NCI-H748 treated with DMSO at 0.1 percent for 48 hours (cell line): ENCODE data around the gene PNKD.
A peak's percentile ranks its signal among the peaks of the same experiment; 100 is the strongest.

Source experiments
- DNase-seq: peaks from one replicate; lab custom pipeline; 2025; lab: John Stamatoyannopoulos, UW

Gene PNKD

DNA sequence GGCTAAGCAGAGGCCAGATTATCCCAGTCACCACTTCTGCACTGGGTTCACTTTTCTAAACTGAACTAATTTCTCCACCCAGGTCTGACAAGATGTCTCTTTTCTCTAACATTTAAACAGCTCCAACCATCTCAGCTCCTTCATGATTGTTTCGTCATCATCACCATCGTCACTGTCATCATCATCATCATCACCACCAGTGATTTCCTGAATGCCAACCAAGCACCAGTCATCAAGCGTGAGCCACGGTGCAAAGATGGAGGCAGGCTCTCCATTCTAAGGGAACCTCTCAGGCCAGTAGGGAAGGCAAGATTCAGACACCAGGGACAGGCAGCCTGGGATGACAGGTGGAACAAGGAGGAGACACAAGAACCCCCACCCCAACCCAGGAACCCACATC lies 47.5 kb downstream of the PNKD start:
- no peak for DNase-seq

DNA sequence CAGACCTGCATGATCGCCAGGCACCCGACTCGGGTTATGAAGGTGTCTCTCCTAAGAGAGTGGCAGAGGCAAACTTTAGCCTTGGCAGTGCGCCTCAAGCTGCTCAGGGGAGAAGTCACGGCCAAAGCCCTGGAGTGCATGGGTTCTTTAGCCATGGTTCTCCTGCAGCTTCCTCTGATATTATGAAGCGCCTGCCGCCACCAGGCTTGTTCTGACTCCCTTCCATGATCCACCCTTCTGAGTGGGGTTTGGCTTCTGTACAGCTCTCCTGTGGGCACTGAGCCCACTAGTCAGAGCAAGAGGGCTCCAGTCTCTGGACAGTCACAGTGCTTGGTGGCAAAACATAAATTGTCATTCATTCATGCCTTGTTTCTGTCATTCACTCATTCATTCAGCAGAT lies 47.9 kb downstream of the PNKD start:
- no peak for DNase-seq

DNA sequence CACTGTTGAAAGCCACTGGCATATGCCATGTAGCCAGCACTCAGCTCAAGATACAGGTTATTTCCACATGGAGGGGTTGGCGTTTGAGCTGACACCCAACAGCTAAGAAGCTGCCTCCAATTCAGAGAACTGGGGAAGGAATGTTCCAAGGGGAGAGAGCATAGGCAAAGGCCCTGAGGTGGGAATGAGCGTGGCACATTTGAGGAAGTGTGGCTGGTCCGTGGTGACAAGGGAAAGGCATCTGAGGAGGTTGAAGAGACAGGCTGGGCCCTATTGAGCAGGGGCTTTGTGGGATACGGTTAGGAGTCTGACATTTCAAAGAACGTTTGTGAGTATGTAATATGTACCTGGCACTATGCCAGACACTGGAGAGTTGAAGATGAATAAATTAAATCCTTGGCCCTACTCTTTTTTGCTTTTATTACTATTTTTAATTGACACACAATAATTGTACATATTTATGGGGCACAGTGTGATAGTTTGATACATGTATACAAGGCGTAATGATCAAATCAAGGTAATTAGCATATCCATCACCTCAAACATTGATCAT lies 49.6 kb downstream of the PNKD start:
- no peak for DNase-seq

DNA sequence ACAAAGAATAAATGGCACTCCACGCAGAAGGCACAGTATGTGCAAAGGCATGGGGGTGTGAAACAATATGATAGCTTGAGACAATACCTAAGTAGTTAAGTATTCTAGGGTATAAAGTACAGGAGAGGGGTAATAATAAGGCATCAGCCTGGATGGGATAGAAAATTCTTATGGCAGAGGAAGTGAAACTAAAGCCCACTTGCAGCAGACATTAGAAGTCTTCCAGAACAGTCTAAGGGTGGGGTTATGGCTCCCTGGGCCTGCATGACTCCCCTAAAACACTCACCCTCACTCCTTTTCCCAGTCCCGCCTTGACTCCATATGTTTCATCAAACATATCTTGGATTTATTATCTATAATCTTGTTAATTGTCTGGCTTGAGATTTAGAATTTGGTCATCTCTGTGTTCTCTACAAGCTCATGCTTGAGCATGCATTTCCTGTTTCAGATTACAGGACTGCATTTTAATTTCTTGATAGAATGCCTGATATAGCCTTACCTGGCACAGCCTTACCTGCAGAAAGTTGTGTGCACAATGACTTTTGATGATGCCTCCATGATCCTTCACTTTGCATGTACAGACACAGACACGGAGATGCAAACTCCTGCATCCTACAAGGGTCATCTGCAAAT lies 50.5 kb downstream of the PNKD start:
- no peak for DNase-seq

DNA sequence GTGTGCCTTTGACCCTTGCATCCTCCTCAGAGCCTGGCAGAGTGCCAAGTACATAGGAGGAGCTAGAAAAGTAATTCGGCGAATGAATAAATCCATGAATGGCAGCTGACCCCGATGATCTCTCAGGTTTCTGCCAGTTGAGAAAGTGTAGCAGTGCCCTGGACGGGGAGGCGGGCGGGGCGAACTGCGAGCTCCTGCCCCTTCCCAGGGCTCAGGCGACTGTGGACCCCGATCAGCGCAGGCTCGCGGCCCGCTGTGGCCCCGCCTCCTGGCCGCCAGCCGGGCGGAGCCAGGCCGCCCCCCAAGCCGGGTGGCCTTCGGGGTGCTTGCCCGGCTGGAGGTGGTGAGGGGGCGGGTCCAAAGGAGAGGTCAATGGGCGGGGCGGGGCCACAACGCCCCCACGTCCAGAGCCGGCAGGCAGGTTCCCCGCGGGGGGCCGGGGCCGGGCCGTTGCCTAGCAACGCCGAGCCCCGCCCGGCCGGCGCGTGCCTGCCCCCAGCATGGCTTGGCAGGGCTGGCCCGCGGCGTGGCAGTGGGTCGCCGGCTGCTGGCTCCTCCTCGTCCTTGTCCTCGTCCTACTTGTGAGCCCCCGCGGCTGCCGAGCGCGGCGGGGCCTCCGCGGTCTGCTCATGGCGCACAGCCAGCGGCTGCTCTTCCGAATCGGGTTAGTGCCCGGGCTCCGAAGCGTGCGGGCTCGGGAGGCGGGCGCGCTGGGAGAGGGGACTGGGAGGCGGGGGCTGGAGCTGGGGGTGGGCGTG lies 52.6 kb downstream of the PNKD start:
- peak; percentile 81 for DNase-seq

DNA sequence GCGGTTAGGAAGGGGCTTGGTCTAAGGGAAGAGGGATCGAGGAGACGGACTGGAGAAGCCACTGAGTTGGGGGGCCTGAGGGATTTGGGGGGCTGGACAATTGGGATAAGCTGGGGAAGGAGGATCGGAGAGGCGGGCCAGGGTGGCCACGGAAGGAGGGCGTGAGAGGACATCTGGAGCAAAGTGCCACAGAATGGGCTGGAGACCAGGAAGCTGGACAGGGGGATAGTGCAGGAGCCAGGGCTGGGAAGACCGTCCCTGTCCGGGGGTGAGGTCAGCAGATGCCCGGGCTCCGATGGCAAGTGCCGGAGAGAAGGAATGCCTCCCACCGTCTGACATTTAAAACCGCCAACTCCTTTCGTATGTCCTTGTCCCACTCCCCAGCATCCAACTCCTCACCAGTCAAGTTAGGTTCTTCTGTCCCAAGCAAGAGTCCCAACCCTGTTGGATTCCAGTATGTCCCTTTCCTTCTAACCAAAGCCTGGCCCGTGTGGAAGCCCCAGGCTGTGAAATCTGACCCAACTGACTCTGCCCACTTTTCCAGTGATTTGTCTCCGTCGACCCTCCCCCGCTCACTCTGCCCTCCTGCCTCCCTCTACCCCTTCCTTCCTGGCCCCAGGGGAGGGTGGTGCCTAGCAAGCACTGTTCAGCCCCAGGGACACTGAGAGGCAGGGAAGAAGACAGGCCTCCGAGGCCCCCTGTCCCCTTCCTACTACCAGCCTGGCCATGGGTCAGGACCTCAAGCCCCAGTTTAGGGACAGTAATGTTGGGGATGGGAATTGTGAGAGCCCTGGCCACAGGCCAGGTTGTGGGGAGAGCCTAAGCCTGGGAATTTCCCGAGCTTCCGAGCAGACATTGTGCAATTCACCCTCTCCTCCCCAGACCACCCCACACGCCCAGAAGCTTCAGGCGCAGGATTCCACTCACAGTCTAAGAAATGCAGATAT lies 53.5 kb downstream of the PNKD start:
- peak; percentile 48 for DNase-seq

DNA sequence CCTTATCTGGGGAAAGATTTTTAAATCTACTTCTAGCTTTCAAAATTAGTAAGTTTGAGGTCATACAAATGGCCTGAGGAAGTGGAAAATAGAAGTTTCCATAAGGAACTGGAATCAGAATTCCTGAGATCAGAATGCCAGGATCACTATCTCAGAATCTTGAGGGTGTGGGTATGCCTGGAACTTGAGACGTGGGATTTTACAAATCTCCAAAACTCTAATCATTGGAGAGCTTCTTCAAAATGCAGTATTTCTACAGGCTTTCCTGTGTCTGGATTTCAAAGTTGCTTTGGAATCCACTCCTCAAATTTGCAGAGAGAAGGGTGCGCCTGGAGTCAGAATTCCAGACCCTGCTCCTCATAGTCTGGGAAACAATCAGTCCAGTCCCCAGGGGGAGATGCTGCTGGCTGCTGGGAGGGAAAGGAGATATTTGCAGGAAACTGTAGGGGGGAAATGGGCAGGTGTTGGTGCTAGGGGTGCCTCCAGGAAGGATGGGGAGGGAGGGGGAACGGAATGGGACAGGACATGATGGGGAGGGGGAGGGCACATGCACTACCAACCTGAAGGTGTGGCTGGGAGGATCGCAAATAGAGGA lies 55.3 kb downstream of the PNKD start:
- DNase-seq, result no peak

DNA sequence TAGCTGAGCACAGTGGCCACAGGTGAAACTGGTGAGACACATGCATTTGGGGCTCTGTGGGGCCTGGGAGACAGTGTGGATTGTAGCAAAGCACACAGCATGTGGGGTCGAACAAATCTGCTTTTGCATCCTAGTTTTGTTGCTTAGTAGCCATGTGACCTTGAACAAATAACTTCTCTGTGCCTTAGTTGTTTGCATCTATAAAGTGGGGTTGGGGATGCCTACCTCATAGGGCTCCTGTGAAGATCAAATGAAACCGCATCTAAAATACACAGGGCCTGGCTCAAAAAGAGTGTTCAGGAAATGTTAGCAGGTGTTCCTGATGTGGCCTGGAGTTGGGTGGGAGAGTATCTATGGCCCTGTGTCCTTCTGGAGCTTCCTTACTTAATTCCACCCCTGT lies 56.0 kb downstream of the PNKD start:
- no peak for DNase-seq

DNA sequence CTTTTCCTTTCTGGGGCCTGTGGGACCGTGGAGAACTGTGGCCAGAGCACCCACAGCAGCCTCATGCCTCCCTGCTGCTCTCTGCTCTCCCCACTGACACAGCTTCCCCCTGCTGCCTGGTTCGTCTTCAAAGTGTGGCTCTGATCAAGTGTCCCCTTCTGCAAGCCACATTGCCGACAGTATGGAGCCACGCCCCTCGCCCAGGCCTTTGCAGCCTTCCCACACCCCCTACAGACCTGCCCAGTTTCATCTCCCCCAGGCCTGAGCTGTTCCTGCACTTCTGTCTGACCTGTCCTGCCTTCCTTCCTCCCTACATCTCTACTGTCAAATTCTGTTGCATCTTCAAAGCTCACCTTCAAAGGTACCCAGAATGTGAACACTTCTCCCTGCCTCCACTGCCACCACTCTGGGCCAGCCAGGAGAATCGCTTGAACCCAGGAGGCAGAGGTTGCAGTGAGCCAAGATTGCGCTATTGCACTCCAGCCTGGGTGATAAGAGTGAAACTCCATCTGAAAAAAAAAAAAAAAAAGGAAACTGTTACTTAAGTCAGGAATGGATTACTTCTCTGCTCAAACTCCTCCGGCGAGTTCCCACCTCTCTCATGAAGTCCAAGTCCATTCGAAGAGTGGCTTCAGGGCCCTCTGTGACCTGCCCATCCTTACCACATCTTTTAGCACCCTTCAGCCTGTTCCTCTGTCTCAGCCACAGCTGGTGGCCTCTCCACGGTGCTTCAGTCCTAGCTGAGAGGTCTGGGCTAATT lies 57.3 kb downstream of the PNKD start:
- no peak for DNase-seq

DNA sequence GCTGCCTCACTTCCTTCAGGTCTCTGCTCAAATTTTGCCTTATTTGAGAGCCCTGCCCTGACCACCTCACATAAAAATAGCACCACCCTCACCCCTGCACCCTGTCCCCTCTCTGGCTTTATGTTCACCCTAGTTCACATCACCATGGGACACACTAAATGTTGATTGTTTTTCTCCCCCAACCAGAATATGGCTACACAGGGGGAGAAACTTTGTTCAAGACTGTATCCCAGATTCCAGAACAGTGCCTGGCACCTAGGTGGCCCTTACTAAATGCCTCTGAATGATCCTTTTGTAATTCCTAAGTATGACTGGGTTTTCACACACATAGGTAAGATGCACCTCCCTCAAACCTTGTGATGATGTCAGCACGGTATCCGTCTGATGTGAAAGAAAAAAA lies 58.0 kb downstream of the PNKD start:
- no peak for DNase-seq

DNA sequence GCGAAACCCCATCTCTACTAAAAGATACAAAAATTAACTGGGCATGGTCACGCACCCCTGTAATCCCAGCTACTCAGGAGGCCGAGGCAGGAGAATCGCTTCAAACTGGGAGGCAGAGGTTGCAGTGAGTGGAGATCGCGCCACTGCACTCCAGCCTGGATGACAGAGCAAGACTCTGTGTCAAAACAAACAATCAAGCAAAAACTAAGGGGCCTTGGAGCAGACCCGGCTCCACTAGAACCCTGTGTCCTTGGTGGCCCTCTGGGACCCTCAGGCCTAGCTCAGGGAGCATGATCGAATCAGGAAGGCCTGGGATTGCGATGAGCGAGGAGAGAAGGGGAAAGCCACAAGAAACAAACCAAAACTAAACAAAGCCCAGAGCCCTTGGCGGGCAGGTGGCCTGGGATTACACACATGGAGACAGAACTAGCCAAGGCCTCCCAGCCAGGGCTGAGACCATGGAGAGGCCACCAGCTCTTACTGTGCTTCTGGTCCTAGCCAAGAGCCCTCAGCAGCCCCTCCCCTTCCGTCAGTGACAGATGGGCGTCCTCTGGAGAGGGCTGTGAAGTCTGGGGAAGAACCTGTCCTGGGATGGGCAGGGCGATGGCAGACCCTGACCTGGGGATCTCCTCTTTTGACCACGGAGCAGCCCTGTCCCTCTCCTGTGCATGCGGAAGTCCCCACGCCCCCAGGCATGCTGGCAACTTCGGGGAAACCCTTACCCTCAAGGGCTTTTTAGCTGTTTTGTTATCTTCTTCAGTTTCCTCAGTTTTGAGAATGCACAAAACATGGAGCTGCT lies 58.9 kb downstream of the PNKD start:
- no peak for DNase-seq

DNA sequence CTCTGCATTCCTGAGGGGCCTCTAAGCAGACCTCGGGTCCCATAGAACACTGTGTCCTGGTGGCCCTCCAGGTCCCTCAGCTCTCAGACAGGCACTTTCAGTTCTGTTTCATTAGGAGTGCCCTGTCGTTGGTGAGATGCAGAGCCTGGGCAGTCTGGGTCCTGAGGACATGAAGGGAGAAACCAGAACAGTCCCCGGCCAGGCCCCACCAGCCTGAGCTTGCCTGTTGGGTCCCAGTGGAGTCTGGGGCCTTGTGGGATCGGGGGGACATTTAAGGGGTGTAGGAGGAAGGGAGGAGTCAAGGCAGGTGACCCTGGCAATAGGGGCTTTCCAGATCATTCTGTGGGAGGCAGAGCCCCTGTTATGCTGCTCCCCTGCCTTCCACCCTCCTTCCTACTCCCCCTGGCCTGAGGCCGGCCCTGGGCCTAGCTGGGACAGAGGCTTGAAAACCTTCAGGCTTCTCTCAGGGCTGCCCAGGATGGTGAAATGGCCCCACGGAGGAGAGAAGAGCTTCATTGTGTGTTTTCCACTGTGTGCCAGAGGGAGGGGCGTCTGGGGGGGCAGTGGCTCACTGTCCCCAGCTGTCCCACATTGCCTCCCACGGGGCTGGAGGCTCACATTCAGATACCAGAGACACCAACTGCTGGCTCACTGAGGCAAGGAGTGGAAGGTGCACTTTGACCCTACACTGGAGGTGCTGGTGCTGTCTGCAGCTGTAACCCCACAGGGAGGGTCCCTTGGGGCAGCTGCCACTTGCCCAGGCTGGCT lies 59.7 kb downstream of the PNKD start:
- DNase-seq, result no peak

DNA sequence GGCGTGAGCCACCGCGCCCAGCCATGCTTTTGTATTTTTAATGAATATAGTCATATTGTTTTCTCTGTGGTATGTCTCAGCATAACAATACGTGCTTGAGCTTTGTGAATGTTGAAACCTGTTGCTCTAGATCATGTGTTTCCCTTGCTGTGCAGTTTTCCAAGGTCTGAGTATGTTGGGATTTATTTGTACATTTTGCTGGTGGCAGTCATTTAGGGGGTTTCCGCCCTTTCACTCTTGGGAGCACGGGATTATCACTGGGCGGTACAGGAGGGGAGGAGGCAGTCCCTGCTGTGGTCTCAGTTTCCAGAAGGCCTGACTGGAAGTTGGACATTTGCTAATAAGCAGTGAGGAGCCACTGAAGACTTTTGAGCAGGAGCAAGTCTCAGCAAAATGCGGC lies 61.4 kb downstream of the PNKD start:
- DNase-seq, result no peak

DNA sequence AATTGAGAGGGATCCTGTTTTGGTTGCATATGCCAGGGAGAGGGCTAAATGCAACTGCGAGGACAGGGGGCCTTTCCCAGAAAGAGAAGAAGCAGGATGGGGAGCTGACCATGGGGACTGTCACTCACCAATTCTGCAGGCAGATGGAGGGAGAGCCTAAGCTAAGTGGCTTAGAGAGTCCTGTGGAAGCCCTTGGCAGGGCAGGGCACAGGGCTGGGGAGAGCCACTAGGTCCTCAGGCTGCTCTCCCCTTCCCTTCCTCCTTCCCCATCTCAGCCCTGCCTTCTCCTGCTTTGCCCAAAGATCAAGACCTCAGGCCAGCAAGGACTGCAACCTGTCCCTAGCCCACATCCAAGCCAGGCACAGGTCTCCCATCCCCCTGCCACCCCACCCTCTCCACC lies 62.0 kb downstream of the PNKD start:
- no peak for DNase-seq

DNA sequence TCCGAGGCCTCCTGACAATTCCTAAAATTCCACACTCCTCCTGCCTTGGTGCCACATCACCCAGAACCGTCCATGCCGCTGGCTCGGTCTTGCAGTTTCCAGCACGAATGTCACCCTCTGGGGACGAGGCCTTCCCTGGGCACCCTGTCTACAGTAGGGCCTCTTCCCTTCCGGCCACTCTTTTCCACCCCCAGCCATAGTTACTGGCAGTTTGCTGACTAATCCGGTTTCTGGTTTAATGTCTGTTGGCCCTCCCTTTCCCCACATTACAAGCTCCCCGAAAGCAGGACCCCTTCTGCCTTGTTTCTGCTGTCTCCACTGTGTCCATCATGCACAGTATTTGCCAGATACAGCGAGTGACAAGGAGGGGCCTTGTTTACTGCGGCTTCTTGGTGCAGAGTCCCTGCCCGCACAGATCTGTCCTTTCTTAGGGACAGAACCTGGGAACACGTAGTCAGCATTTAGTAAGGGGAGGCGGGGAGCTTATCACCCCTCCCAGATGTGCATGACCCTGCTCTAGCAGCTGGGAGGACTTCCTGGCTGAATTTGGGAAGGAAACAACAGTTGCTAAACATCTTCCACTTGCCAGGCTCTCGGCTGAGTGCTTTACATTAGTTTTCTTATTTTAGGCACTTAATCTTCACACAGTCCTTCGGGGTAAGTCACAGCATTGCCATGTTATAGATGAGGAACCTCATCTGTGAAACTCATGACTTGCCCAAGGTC lies 62.8 kb downstream of the PNKD start:
- DNase-seq, result no peak

DNA sequence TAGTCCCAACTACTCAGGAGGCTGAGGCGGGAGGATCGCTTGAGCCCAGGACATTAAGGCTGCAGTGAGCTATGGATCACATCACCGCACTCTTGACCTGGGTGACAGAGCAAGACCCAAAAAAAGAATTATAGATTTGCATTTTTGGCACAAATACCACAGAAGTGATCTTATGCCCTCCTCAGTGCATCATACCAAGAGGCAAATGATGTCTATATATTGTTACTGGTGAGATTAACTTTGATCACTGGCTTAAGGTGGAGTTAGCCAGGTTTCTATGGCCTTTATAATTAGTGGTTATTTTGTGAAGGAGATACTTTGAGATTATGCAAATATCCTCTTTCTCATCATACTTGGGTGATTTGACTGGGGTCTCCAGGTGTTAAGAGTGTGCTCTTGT lies 64.2 kb downstream of the PNKD start:
- DNase-seq, result no peak

DNA sequence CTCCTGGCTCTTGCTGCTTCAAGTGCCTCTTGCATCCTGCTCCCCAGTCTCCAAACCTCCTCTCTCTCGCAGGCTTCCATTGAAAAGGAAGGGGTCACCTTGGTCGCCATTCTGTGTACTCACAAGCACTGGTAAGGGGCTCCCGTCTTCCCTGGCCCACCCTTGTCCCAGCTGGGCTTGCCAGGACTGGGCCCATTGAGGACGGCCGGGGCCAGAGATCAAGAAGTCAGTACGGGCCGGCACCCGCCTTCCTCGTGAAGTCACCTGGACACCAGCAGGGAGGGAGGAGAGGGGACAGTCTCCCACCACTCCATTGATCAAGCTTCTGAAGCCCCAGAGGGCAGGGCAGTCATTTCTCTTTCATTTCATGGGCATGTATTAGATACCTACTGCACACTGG lies 70.3 kb downstream of the PNKD start:
- no peak for DNase-seq

DNA sequence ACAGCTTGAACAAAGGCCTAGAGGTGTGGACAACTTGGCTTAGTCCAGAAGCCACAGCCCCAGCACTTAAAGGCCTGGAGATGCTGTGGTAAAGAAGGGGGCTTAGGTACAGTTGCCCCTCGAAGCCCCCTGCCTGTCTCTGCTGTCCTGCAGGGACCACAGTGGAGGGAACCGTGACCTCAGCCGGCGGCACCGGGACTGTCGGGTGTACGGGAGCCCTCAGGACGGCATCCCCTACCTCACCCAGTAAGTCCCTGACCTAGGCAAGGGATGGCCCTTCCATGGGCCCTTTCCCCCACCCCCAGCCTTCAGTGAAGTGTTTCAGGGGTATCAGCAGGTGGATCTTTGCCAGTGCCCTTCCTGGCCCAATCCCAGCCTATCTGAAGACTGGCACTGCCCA lies 71.1 kb downstream of the PNKD start:
- DNase-seq, result no peak

DNA sequence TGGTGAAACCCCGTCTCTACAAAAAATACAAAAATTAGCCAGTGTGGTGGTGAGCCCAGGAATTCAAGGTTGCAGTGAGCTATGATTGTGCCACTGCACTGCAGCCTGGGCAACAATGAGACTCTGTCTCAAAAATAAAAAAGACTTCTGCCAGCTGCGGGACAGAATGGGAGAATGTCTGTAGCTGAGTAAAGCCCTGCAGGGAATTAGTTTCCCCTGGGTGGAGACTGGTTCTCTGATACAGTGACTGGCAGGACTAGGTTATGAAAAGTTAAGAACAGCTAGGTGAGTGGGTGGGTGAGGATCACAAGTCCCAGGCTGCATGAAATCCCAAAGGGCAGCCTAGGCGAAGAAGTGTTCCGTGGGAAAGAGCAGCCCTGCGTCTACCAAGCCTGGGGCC lies 72.5 kb downstream of the PNKD start:
- no peak for DNase-seq
